Erythroblast (primary cell): ENCODE measurements around the gene UCHL5.

Experiments used
- GATA1 ChIP-seq: IDR thresholded peaks from 2 replicates; pipeline ENCODE4 v1.6.1; 2011; ENCODE audit warnings: low read depth, mild to moderate bottlenecking, control low read depth, low read length, moderate library complexity
- POLR2A ChIP-seq: IDR thresholded peaks from 2 replicates; pipeline ENCODE4 v1.6.1; 2011; ENCODE audit warnings: mild to moderate bottlenecking, low read length

- no peak for TF ChIP-seq POLR2A
- TF ChIP-seq GATA1: no peak
Observed at GRCh38 chr1:193103759-193104501, 44.8 kb upstream of the UCHL5 start.
